Erythroblast (primary cell): Measurements from ENCODE around the gene MBP.

Experiments
- GATA1 ChIP-seq: IDR thresholded peaks from 2 replicates; pipeline ENCODE4 v1.6.1; 2011; ENCODE audit warnings: low read depth, mild to moderate bottlenecking, control low read depth, low read length, moderate library complexity
- POLR2A ChIP-seq: IDR thresholded peaks from 2 replicates; pipeline ENCODE4 v1.6.1; 2011; ENCODE audit warnings: mild to moderate bottlenecking, low read length

DNA sequence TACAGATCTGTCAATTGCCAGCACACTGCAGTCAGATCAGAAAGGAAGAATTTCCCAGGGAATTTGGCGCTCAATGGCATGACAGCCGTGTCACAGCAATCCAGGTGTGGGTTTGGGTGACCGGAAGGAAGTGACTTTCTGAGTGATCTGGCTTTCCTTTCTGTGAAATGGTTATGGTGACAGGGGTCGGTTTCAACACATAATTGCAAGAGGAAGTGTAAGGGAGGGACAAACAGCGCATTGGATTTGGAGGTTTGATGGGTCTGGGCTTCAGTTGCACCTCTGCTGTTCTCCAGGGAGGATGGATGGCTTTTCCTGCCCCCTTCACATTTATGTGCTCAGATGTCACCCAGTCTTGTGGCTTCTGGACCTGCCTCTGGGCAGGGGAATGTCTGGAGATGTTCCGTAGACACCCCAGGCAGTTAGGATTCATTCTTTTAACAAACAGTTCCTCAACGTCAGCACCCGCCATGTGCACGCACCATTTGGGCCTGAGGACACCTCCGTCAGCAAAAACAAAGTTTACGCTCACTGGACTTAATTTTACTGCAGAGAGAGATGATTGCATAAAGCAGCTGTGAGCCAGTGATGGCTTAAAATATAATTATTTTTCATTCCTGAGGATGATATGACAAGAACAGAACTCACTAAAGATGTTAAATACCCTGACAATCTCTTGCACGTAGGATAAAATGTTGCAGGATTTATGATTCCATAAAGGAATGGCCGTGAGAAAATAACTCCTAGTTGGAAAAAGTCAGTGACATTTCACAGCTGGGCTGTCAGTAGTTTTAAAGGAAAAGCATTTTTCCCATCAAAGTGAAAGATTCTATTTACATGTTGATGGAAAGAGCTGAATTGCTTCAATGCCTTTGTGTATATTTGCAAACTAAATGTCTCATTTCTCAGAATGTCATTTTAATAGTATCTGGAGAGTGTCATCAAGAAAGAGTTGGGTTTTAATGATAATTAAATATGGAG is 36.9 kb downstream of the MBP start:
- TF ChIP-seq POLR2A (no peak), GATA1 (no peak)
